Measurements from ENCODE around the gene COL6A5. TPM values are rescaled to one million over a fixed set of nuclear protein-coding genes. Genes with fewer than 3 reads are reported as not detected.
"Not testable (repeated sequence)": the region's sequence is repeated elsewhere in the genome, so short reads cannot be mapped to it uniquely, and the experiment has no call there.

Gene COL6A5
- total RNA-seq, 1 donor from 2014 or later = not detected

DNA sequence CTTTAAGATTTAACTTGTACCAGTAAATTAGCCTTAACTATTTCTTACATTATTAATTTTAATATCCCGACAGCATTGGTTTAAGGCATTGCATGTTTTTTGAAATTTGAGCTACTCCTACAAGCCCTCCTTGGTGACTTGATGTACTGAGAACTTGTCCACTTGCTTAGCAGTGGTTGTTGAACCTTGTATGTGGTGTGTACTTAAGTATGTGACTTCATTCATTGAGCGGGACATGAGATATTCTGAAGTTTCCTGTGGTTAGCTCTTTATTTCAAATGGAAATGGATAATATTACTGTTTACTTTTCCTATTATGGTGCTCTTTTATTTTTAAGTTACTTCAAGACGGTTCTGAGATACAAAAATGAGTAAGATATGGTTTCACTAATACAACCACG is 3.6 kb upstream of the COL6A5 start:
- Mint-ChIP-seq H3K27ac (no peak overlapping the region), H3K36me3 (ENCODE audit: low read depth) (no peaks in the 10 kb centered on the region), H3K4me3 (no peak overlapping the region), H3K4me1 (no peaks in the 10 kb centered on the region), H3K27me3 (peaks cover 22% of the 10 kb centered on the region), H3K9me3 (peaks cover 16% of the 10 kb centered on the region)
- no peak for ATAC-seq (ENCODE audit: low read depth)
- no peak for DNase-seq
- ChIA-PET POLR2A (no interaction called here), CTCF (no interaction called here)
- TF ChIP-seq, protein P1, sequence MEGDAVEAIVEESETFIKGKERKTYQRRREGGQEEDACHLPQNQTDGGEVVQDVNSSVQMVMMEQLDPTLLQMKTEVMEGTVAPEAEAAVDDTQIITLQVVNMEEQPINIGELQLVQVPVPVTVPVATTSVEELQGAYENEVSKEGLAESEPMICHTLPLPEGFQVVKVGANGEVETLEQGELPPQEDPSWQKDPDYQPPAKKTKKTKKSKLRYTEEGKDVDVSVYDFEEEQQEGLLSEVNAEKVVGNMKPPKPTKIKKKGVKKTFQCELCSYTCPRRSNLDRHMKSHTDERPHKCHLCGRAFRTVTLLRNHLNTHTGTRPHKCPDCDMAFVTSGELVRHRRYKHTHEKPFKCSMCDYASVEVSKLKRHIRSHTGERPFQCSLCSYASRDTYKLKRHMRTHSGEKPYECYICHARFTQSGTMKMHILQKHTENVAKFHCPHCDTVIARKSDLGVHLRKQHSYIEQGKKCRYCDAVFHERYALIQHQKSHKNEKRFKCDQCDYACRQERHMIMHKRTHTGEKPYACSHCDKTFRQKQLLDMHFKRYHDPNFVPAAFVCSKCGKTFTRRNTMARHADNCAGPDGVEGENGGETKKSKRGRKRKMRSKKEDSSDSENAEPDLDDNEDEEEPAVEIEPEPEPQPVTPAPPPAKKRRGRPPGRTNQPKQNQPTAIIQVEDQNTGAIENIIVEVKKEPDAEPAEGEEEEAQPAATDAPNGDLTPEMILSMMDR (IDR thresholded peaks at IDR 0.05) = no peak
- intact Hi-C loops (cut with micrococcal nuclease) = no loop called here

GRCh38 chr3:130342821-130343661 is 2.4 kb upstream of the COL6A5 start:
- Mint-ChIP-seq H3K36me3 (ENCODE audit: low read depth) (no peaks in the 10 kb centered on the region), H3K27ac (no peak overlapping the region), H3K9me3 (peaks cover 10% of the 10 kb centered on the region), H3K27me3 (peaks cover 31% of the 10 kb centered on the region), H3K4me3 (no peak overlapping the region), H3K4me1 (no peaks in the 10 kb centered on the region)
- CTCF ChIA-PET = no interaction called here
- intact Hi-C loops (cut with micrococcal nuclease) = no loop called here
- ATAC-seq (ENCODE audit: low read depth) (no peak), DNase-seq (no peak)
- TF ChIP-seq, protein P1 (IDR thresholded peaks at IDR 0.05) = no peak
- POLR2A ChIA-PET = no interaction called here

GRCh38 chr3:130348258-130348657 is 2.8 kb downstream of the COL6A5 start:
- H3K4me3 Mint-ChIP-seq; CTCF ChIA-PET; POLR2A ChIA-PET; H3K9me3 Mint-ChIP-seq; intact Hi-C loops (cut with micrococcal nuclease); ATAC-seq (ENCODE audit: low read depth); DNase-seq; H3K36me3 Mint-ChIP-seq (ENCODE audit: low read depth); H3K4me1 Mint-ChIP-seq; H3K27ac Mint-ChIP-seq: not testable (repeated sequence)
- peaks cover 31% of the 10 kb centered on the region for H3K27me3 Mint-ChIP-seq

DNA sequence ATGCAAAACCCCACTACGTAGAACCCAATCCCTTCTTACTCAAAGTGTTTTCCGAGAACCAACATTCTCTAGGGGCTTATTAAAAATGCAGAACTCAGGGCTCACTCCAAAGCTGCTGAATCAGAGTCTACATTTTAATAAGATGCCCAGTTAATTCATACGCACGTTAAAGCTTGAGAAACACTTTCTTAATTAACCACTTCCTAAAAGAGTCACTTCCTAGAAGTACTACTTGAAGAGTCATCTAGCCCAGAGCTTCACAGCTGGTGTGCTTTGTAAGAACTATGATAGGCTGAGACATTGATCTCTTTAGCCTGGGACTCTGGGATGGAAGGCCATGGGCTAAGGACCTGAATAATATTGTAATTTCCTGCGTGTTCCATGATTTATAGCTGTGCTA is 9.0 kb downstream of the COL6A5 start:
- peaks cover 9% of the 10 kb centered on the region for H3K9me3 Mint-ChIP-seq
- ChIA-PET POLR2A (no interaction called here), CTCF (no interaction called here)
- no peaks in the 10 kb centered on the region for H3K36me3 Mint-ChIP-seq (ENCODE audit: low read depth)
- no peaks in the 10 kb centered on the region for H3K4me1 Mint-ChIP-seq
- no peak for DNase-seq
- no peak overlapping the region for H3K27ac Mint-ChIP-seq
- no peak overlapping the region for H3K4me3 Mint-ChIP-seq
- intact Hi-C loops (cut with micrococcal nuclease) = no loop called here
- ATAC-seq (ENCODE audit: low read depth) = no peak
- H3K27me3 Mint-ChIP-seq = no peaks in the 10 kb centered on the region
- TF ChIP-seq, protein P1 (IDR thresholded peaks at IDR 0.05) = no peak

DNA sequence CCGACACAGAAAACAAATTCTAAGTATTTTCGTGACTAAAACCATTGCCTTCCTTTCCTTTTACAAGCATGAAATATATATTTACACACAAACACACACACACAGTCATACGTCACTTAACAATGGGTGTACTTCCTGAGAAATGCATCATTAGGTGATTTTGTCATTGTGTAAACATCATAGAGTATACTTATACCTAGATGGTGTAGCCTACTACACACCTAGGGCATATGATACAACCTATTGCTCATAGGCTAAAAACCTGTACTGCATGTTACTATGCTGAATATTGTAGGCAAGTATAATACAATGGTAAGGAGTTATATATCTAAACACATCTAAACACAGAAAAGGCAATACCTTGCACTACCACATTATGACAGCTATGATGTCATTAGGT is 28.6 kb downstream of the COL6A5 start:
- Mint-ChIP-seq H3K27ac (no peak overlapping the region), H3K36me3 (ENCODE audit: low read depth) (no peaks in the 10 kb centered on the region), H3K4me3 (no peak overlapping the region), H3K4me1 (no peaks in the 10 kb centered on the region), H3K9me3 (peaks cover 2% of the 10 kb centered on the region), H3K27me3 (peaks cover 5% of the 10 kb centered on the region)
- TF ChIP-seq, protein P1 (IDR thresholded peaks at IDR 0.05) = no peak
- intact Hi-C loops (cut with micrococcal nuclease) = no loop called here
- ATAC-seq (ENCODE audit: low read depth) = no peak
- ChIA-PET POLR2A (no interaction called here), CTCF (no interaction called here)
- no peak for DNase-seq

DNA sequence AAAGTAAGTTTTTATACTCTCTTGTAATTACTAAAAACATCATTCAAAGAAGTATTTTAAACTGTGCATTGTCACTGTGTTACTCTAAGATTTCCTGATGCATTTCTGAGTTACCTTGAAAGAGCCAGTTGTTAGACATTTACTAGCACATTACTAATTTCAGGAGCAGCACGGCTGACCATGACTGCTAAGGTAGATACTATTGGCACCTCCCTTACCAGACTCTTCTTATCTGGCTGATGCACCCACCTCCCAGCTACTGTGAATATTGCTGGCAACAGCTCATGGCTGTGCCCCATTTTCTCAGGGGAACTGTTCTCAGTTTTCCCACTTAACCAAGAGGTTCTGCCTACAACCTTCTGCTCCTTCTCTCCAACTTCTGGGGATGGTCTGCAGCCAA is 29.4 kb downstream of the COL6A5 start:
- H3K36me3 Mint-ChIP-seq (ENCODE audit: low read depth) = no peaks in the 10 kb centered on the region
- peaks cover 2% of the 10 kb centered on the region for H3K27me3 Mint-ChIP-seq
- CTCF ChIA-PET = no interaction called here
- intact Hi-C loops (cut with micrococcal nuclease) = no loop called here
- DNase-seq (no peak), ATAC-seq (ENCODE audit: low read depth) (no peak)
- no peak overlapping the region for H3K4me3 Mint-ChIP-seq
- H3K4me1 Mint-ChIP-seq = no peaks in the 10 kb centered on the region
- H3K9me3 Mint-ChIP-seq = peaks cover 2% of the 10 kb centered on the region
- TF ChIP-seq, protein P1 (IDR thresholded peaks at IDR 0.05) = no peak
- no peak overlapping the region for H3K27ac Mint-ChIP-seq
- POLR2A ChIA-PET = no interaction called here
